Renal pelvis (tissue), 4 donors: ENCODE data around the gene CATSPERE. TPM values are rescaled to one million over a fixed set of nuclear protein-coding genes. Genes with fewer than 3 reads are reported as not detected.
"Not testable (repeated sequence)": the region's sequence is repeated elsewhere in the genome, so short reads cannot be mapped to it uniquely, and the experiment has no call there.

Source experiments
- DNase-seq: peaks from one replicate; pipeline ENCODE4 v3.0.0-alpha.2; 2013
- polyA plus RNA-seq, 3 donors: library from polyadenylated mRNA; unstranded; fragments of 120-200 nt; gene quantifications; one replicate each; pipeline ENCODE4 v1.2.1, GENCODE V29; 2013; ENCODE audit not compliant: insufficient read length in 3 of 3

The CATSPERE gene
- polyA plus RNA-seq, 3 donors, result 1.5 to 1.8 (median 1.6) TPM

DNA sequence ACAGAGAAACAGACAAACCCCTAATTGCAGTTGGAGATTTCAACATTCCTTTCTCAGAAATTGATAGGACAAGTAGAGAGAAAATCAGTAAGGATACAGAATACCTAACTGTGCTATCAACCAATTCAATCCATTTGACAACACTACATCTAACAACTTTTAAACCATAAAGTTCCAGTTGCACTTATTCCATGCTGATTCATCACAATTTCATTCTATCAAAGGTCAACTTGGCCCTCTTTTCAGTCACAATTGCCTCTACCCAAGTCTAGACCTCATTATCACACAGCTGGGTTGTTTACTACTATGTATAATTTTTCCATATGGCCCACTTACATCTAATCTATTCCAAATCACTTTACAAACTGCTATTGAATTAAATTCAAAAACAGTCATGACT lies 172.1 kb downstream of the CATSPERE start:
- DNase-seq, result no peak

DNA sequence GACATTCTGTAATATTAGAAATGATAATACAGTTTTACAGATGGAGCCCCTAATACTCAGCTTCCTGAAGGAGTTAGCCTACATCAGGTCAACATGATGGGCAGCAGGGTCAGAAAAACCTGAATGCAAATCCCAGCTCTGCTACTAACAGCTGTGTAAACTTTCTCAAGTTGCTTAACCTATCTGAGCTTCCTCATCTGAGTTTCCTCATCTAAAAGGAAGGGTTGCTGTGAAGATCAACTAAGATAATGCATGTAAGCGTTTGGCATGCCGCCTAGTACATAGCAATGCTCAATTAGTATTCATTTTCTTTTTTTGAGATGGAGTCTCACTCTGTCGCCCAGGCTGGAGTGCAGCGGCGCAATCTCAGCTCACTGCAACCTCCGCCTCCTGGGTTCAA lies 173.5 kb downstream of the CATSPERE start:
- DNase-seq, result no peak

DNA sequence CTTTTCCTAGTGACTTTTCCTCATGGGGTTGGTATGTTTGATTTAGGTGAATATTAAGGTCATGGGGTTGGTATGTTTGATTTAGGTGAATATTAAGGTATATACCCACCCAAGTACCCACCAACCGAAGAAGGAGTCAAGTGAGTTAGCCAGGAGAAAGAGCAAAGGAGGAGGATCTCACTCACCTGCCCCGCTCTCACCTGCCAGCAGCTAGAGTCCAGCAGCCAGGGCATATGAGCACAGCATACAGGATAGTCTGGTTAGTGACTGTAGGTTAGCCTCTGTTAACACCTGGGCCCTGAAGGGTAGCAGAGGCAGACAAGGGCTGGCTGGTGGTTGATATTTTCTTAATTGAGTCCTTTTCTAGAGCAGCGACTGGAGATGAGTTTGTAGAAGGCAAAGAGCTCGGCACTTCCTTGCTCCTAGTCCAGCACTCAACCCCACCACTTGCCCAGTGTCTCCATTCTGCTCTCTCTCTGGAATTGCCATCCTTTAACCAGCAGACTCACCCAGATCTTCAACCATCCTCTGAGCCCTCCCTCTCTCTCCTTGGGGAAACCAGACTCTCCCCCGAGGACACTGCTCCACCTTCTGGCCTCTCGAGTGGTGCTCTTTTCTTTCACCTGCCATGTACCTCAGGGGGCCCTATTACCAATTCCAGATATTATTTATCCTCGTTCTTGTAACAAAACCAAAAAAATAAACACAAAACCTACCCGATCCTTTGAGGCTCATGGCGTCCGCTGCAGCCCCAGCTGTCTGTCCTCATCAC lies 175.6 kb downstream of the CATSPERE start:
- DNase-seq, result no peak

DNA sequence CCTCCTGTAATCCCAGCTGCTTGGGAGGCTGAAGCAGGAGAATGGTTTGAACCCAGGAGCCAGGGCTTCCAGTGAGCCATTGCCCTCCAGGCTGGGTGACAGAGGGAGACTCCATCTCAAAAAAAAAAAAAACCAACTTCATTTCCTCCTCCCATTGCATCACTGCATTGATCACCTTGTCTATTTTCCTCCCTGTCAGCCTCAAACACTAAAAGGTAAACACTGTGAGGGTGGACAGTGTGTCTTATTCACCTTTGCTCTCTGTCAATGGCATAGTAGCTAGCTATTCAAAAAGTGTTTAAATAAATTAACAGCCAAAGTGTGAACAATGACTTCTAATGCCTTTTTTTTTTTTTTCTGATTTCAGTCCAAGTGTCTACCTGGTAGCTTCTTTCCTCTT lies 178.5 kb downstream of the CATSPERE start:
- no peak for DNase-seq

DNA sequence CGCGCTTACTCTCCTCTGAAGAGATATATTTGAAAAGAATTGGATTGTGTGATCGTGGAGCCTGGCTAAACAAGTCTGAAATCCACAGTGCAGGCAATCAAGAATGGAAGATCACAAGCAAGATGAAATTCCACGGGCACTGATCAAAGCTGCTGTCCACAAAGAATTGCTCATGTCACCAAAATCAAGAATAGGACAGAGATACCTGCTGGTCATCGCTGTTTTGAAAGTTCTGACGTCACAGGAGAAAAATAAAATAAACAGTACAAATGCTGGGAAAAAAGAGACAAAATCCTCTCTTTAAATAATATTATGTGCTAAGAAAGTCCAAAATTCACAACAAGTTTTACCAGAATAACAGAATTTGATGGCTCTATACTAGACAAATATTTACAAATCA lies 179.8 kb downstream of the CATSPERE start:
- DNase-seq, result no peak

DNA sequence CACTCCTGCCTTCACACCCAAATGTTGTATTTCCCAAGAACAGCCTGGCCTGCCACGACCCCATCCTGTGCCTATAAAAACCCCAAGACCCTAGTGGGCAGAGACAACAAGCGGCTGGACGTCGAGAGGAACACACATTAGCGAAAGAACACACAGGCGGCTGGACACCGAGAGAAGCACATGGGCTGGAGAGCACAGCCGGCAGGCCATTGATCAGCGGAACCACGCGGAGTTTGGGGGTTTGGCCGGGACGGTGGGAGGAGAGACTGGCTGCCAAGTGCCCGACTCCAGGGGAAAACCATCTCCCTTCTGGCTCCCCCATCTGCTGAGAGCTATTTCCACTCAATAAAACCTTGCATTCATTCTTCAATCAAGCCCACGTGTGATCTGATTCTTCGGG lies 181.5 kb downstream of the CATSPERE start:
- no peak for DNase-seq

DNA sequence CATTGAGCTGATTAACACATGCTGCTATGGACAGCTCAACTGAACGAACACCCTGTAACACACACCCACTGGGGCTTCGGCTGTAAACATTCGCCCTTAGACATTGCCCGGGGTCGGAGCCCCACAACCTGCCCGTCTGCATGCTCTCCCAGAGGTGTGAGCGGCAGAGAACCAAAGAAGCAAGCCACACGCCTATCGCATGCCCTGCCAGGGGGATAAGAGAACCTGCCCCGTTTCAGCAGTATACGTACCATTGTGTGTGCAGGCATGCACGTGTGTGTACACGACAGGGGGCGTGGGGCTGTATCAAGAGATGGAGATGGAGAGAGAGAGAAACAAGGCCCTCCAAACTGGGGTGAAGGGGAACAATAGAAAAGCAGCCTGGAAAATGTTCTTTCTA lies 181.9 kb downstream of the CATSPERE start:
- DNase-seq, result no peak

DNA sequence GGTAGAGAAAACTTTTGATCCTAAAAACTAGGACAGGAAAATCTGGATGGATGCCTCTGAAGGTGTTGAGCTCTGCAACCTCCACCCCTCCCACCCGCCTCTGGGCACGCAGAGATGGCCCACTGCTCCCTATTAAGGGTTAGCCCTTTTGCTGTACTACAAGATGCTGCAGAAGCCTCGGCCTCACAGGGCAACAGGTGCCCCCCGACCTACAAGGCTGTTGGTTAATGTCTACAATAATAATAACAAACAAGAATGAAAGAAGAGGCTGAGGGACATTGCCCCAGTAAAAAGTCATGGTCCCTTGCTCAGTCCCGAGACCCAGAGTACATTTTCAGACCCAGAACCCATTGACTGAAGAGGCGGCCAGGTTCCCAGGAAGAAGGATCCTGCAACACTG lies 184.3 kb downstream of the CATSPERE start:
- no peak for DNase-seq

DNA sequence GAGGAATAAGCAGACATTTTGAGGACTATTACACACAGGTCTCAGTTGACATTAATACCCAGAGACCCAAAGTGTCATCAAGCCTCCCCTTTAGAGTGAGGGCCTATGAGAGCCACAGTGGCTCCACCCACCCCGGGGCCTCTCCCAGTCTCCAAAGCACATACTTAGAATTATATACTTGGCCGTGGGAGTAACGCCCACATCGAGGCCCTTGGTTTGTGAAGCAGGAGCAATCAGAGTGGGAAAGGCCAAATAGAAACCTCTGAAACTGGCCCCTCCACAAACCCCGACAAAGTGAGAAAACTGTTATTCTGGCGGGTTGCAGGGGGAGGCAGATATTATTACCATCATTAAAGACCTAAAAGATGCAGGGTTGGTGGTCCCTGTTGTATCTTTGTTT lies 184.8 kb downstream of the CATSPERE start:
- DNase-seq, result no peak

DNA sequence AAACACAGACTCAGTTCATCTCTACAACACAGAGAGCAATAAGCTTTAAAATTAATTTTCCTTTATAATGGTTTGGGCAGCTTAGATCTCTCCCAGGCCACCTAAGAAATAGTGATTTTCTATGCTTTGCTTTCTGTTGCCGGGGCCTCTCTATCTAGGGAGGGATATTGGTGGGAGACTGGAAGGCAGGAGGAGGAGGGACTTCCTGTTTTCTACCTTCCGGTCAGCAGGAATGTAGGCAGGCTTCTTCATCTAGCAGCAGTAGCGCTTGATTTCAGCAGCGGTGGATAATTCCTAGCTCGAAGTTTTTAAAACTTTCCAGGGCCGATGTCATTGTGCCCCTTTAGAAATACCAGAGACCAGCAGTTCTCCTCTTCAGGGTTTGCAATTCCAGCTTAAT lies 186.7 kb downstream of the CATSPERE start:
- DNase-seq, result no peak

DNA sequence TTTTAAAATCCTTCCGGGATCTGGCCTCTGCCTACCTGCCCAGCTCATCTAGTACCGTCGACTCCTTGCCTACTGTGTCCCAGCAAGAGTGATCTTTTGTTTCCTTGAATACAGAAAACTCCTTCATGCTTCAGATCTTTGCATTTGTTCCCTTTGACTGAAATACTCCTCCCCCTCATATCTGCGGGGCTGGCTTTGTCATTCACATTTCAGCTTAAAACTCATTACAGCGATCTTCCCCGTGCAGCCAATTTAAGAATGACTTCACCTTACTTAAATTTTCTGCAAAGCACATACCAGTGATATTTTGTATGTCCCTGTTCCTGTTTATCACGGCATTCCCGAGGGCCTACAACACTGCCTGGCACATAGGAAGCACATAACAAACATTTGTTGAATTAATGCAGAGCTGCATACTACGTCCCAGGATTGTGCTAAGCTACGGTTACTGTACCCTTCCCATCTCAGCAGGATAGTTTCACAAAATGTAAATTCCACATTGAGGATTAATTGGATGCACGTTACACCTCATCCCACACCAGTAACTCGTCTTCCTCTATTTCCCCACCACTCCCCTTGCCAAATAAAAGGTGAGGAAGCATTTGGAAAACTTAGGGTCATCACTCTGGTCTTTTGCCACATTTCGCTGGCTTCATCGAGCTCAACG lies 191.0 kb downstream of the CATSPERE start:
- DNase-seq, result no peak

DNA sequence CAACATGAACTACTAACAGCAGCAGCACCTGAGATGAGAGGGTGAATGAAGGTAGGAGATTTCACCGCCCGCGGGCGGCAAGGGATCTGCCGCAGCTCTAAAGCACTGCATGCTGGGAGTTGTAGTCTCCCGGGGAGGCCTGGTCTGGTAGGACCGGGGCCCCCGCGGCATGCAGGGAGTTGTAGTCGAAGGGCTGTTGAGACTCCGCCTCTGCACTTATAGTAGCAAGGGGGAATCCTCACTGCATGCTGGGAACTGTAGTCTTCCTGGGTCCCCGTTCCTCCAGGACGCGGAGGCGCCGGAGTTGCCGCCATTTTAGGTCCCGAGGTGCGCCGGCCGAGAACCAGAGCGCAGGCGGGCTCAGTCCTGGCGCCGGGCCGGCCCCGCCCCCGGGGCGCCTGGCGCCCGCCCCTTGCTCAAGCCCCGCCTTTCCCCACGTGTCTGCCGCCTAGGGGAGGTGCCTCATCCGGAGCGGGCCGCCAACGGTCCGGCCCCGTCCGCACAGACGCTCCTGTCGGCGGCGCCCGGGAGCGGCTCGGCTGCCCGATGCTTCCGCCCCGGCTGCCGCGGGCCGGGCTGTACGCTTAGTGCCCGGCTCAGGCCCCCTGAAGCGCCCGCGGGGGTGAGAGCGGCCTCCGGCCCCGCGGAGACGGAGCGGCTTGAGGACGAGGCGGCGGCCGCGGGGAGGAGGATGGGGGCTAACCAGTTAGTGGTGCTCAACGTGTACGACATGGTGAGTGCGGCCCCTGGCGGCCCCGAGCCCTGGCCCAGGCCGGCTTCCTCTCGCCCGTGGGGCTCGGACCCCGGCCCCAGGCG lies 191.8 kb downstream of the CATSPERE start, which contains the start of gene DESI2:
Gene DESI2 (plus strand): TSS at position 504 of the 816 bp plus-strand sequence. CDS start 188 bp downstream, at position 692.
- DNase-seq, result peak; percentile 99

DNA sequence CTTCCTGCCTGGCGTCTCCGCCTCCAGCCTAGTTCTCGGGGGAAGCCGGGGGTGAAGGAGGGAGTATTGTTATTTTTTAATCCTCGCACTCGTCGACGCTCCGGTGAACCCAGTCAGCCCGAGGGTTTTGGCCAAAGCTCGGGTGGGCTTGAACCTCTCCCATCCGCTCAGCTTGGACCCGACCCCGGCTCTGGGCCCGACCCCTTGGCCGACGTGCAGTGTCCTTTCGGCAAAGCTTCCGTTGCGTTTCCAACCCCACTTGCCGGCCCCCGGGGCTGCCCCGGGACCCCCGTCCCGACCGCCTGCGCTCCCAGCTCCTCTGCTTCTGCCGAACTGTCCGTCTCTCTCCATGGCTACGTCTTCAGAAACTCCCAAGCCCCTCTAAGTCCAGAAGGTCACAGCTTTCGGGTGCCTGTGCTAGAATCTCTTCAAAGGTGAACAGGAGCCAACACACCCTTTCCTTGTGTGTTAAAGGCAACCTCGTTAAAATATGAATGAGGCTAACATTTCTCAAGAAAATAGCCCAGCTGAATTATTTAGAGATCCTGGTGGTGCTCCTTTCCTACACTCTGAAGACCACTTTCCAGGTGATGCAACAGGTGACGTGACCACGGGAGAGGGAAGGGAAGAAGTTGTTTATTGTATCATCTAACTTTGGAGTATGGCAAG lies 192.5 kb downstream of the CATSPERE start:
- DNase-seq, result no peak

DNA sequence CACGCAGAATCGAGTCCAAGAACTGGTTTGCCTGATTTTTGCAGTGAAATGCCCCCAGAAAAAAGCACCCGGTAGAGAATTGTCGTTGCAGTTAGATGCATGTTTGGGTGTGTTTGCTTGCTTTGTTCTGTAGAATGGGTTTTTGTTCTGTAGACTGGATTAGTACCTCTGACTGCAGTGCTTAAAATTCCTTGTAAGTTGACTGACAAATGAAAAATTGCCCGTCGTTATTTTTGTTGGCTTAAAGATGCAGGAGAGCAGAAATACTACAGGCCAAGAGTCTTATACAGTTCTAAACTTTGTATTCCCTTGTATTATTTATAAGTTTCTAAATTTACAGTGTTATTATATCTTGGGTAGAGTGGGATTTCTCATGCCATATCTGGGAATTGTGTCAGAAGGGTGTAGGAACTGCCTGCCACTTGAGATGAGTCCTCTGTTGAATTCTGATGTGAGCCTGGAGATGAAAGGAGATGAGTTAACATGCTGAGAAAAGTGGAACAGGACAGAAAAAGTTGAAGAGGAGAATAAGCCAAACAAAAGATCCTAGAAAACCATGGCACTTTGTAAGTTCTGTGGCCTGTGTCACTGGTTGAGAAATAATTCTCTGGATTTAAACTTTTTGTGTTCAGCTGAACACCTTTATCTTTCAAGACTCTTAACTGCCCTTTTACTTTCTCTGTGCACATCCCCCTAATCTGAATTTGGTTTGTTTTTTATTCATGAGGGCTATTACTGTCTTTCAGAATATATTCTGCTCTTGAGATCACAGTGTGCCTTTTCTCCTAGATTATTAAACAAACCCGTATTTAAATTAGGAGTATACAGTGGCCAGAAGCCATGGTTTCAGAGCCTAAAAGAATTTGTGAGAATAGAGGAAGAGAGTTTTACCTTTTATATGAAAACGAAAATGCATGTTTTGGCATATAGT lies 193.3 kb downstream of the CATSPERE start:
- DNase-seq, result no peak

DNA sequence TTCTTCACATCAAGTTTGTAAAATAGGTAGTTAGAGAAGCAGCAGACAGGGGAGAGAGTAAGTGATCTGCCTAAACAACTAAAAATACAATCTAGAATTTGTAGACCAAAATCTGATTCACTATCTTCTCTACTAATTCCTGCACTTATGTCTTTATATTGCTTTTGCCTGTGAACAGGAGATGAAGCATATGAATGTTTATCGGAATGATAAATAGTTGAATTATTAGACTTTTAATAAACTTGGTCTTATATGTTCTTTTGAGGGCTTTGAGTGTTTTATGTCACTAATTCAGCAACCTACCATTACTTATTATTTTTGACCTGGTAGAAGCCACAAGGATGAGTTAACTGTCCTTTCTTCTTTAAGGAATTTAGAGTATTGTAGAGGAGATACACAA lies 194.1 kb downstream of the CATSPERE start:
- DNase-seq, result no peak

DNA sequence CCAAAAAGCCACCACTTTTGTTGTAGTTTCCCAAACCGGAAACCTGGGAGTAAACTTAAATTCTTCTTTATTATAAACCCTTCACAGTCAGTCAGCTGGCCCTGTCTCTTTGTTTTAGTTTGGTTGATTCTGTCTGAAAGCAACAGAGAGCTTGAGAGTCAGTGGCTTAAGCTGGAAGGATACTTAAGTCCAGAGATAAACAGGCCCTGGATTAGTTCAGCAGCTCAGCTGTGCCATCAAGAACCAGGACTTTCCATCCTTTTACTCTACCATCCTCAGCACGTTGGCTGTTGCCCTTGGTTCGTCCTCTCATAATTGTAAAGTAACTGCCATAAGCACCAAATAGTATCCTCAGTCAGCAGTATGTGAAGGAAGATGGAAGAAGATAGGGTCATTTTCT lies 196.3 kb downstream of the CATSPERE start:
- DNase-seq, result no peak

DNA sequence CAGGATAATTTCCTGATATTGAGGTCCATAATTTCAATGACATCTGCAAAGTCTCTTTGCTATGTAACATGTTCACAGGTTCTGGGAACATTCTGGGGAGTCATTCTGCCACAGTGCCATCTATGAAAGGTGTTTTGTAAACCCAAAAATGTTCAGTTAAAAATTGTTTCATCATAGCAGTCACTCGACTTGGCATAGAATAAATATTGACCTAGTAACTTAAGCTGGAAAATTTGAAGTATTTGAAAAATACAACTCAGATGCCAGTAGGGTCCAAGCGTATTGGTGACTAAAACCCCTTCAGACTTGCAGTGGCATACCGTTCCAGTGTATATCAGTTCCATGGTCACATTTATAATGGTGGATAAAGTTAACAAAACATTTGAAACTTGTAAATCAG lies 198.6 kb downstream of the CATSPERE start:
- DNase-seq, result no peak

DNA sequence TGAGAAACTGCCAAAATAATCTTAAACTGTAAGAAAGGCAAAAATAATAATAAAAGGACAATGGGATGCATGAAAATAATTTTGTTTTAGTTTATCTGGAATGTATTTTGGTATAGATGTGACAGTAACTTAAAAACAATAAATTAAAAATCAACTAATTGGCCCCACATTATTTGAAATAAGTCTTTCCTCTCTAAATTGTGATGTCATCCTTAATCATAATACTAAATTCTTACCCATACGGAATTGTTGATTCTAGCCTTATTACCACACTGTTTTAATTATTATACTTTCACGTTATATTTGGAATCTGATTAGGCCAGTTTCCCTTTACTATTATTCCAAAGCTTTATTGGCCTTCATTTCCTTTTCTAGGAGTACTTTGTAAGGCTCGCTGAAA lies 199.5 kb downstream of the CATSPERE start:
- DNase-seq, result no peak

DNA sequence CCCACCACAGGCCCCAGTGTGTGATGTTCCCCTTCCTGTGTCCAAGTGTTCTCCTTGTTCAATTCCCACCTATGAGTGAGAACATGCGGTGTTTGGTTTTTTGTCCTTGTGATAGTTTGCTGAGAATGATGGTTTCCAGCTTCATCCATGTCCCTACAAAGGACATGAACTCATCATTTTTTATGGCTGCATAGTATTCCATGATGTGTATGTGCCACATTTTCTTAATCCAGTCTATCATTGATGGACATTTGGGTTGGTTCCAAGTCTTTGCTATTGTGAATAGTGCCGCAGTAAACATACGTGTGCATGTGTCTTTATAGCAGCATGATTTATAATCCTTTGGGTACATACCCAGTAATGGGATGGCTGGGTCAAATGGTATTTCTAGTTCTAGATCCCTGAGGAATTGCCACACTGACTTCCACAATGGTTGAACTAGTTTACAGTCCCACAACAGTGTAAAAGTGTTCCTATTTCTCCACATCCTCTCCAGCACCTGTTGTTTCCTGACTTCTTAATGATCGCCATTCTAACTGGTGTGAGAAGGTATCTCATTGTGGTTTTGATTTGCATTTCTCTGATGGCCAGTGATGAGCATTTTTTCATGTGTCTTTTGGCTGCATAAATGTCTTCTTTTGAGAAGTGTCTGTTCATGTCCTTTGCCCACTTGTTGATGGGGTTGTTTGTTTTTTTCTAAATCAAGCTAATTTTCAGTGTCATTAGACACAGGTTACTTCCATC lies 200.7 kb downstream of the CATSPERE start:
- not testable (repeated sequence) for DNase-seq

DNA sequence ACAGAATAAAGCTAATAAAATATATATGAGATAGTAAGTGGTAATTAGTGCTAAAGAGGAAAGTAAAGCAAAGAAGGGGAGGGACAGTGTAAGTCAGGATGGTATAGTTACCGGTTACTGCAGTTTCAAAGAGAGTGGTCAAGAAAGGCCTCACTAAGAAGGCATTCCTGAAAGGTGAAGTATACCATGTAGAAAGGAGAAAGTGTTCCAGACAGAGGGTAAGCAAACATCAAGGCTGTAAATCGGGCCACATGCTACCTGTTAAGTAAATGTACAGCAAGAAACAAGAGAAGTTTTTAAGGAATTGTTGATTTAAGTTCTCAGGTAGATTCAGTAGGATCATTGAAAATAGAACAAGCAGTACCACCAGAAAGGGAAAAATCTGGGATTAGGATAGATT lies 201.5 kb downstream of the CATSPERE start:
- no peak for DNase-seq
